Gastroesophageal sphincter (tissue), 4 donors: Measurements from ENCODE around the gene SH3BGR. TPM values are rescaled to one million over a fixed set of nuclear protein-coding genes. Genes with fewer than 3 reads are reported as not detected.

Source experiments
- ATAC-seq: fragments of 150-250 bp; one replicate; pipeline ENCODE4 v1.9.1; 2016; ENCODE audit warnings: mild to moderate bottlenecking, moderate library complexity
- H3K27ac ChIP-seq, 4 donors: fragments of 200-600 bp; sonication (generic) in 3 of 4; 1 replicate in 3 of 4; 2 replicates in 1 of 4; pipeline ENCODE4 v1.5.1; 2016 to 2019
- H3K27me3 ChIP-seq: fragments of 200-600 bp; sonication (generic); one replicate; pipeline ENCODE4 v1.5.1; 2019
- H3K36me3 ChIP-seq, 2 donors: fragments of 200-600 bp; sonication (generic); one replicate each; pipeline ENCODE4 v1.5.1; 2019; ENCODE audit warnings: control low read depth in 1 of 2
- H3K4me1 ChIP-seq, 3 donors: fragments of 200-600 bp; sonication (generic); 1 replicate in 2 of 3; 2 replicates in 1 of 3; pipeline ENCODE4 v1.5.1; 2016 to 2019; ENCODE audit warnings: control low read depth in 2 of 3
- H3K4me3 ChIP-seq, 2 donors: fragments of 200-600 bp; sonication (generic); one replicate each; pipeline ENCODE4 v1.5.1; 2019; ENCODE audit warnings: mild to moderate bottlenecking in 1 of 2, moderate library complexity in 1 of 2
- H3K9me3 ChIP-seq, 3 donors: fragments of 200-600 bp; sonication (generic); one replicate each; pipeline ENCODE4 v1.5.1; 2017 to 2019; ENCODE audit warnings: control low read depth in 2 of 3
- EP300 ChIP-seq: sonication (generic); formaldehyde crosslinking; IDR thresholded peaks from one replicate; pipeline ENCODE4 v1.6.1; 2017; ENCODE audit warnings: antibody characterized with exemption, mild to moderate bottlenecking
- POLR2A ChIP-seq, 2 donors: fragments of 450-650 bp; IDR thresholded peaks; one replicate each; pipeline ENCODE4 v1.6.1; 2017; ENCODE audit warnings: antibody characterized with exemption in 2 of 2, mild to moderate bottlenecking in 2 of 2, moderate library complexity in 1 of 2
- POLR2AphosphoS5 ChIP-seq: sonication (generic); formaldehyde crosslinking; IDR thresholded peaks from one replicate; pipeline ENCODE4 v1.6.1; 2017; ENCODE audit warnings: antibody characterized with exemption
- WGBS, 2 donors: methylation state at CpG; one replicate each; pipeline ENCODE4 v1.1.5; 2018; ENCODE audit warnings: low coverage in 1 of 2; 5-methylcytosine and 5-hydroxymethylcytosine counted together
- total RNA-seq, 4 donors: library from RNA; depleted of rRNA; stranded (reverse); fragments of >200 nt; gene quantifications; one replicate each; pipeline ENCODE4 v1.1.0, GENCODE V29; 2016
- TF ChIP-seq, protein P1 (sequence below), 4 experiments: fragments of 200-600 bp in 2 of 4; fragments of 450-650 bp in 2 of 4; sonication (generic) in 1 of 4; IDR thresholded peaks; one replicate each; pipeline ENCODE4 v1.5.1; 2017 to 2019; ENCODE audit warnings: antibody characterized with exemption in 4 of 4, mild to moderate bottlenecking in 2 of 4, moderate library complexity in 2 of 4

Gene SH3BGR
- total RNA-seq, 4 donors from 2014 or later, result 5.9 to 39.7 (median 30.5) TPM

DNA sequence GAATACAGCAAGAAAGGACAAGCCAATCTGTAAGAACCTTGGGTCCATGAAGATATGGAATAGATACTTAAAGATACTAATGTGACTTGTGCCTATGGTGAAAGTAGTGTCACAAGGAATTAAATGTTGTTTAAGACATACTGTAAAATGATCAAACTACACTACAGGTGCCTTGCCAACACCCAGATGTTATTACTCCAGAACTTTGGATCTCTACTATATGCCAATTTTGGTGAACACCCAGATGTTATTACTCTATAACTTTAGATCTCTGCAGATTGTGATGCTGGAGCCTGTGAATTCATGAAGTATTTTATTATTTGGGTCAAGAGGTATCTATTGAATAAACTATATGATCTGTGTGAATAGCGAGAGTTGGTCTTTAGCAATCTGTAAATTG lies 101.1 kb downstream of the SH3BGR start:
- Histone ChIP-seq H3K27ac (no peak overlapping the region), H3K9me3 (no peaks in the 10 kb centered on the region), H3K4me1 (no peaks in the 10 kb centered on the region), H3K36me3 (no peaks in the 10 kb centered on the region), H3K4me3 (no peak overlapping the region), H3K27me3 (no peaks in the 10 kb centered on the region)
- no peak for ATAC-seq
- 75 to 100% methylated on average over 1 of the region's 1 CpG for WGBS, 2 donors
- no peak for TF ChIP-seq EP300
- TF ChIP-seq POLR2A (IDR thresholded peaks at IDR 0.05), result no peak
- no peak for TF ChIP-seq POLR2AphosphoS5
- TF ChIP-seq, protein P1, sequence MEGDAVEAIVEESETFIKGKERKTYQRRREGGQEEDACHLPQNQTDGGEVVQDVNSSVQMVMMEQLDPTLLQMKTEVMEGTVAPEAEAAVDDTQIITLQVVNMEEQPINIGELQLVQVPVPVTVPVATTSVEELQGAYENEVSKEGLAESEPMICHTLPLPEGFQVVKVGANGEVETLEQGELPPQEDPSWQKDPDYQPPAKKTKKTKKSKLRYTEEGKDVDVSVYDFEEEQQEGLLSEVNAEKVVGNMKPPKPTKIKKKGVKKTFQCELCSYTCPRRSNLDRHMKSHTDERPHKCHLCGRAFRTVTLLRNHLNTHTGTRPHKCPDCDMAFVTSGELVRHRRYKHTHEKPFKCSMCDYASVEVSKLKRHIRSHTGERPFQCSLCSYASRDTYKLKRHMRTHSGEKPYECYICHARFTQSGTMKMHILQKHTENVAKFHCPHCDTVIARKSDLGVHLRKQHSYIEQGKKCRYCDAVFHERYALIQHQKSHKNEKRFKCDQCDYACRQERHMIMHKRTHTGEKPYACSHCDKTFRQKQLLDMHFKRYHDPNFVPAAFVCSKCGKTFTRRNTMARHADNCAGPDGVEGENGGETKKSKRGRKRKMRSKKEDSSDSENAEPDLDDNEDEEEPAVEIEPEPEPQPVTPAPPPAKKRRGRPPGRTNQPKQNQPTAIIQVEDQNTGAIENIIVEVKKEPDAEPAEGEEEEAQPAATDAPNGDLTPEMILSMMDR (IDR thresholded peaks at IDR 0.05), result no peak

DNA sequence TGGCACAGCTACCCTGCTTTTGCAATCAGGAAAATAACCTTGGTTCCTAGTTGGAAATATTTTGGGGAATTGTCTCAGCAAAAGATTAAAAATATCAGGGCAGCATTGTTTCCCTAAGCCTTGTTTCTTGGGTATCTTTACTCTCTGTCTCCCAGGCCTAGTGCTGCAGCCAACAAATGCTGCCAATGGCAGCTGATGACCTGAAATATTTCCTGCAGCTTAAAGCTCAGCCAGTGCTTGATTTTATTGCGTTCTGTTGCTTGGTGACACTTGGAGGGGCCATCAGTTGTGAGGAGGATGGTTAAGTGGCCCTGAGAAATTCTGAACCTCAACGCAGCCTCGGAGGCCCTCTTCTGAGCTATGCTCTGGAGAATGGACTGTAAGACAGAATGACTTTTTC lies 101.6 kb downstream of the SH3BGR start:
- TF ChIP-seq, protein P1 (IDR thresholded peaks at IDR 0.05), result no peak
- Histone ChIP-seq H3K4me1 (no peaks in the 10 kb centered on the region), H3K36me3 (no peaks in the 10 kb centered on the region), H3K9me3 (no peaks in the 10 kb centered on the region), H3K27me3 (no peaks in the 10 kb centered on the region), H3K4me3 (no peak overlapping the region), H3K27ac (no peak overlapping the region)
- ATAC-seq, result no peak
- WGBS, 2 donors, result 48 to 58% methylated on average over 2 to 3 of the region's 3 CpGs

DNA sequence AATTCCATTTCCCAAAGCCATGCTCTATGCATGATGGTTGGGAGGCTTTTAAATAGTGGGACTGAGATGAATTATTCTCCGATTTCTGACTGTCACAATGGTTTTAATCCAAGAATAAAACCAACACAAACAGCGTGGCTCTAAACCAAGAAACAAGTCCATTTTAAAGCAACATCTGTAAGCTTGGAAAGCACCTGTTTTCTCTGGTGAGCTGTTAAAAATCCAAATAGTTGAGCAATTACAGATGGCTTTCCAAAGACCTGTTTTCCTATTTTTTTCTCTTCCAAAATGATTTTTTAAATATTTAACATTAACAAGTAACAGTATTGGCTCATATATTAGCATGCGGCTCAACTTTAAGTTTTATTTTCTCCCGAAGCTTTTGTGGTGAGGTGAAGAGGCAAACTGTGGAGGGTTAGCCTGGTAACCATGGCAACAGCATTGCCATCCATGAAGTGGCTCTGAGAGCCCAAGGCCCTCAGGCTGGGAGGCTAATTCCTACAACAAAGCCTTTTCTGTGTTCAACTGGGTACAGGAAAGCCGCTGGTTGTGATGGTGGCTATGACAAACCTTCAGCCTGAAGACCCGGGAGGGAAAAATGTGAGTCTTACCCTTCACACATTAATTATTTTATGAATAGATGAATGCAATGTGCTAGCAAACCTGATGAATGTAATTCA lies 104.3 kb downstream of the SH3BGR start:
- WGBS, 2 donors, result 53 to 70% methylated on average over 6 of the region's 6 CpGs
- Histone ChIP-seq H3K36me3 (no peaks in the 10 kb centered on the region), H3K27ac (no peak overlapping the region), H3K9me3 (no peaks in the 10 kb centered on the region), H3K4me1 (no peaks in the 10 kb centered on the region), H3K27me3 (no peaks in the 10 kb centered on the region), H3K4me3 (no peak overlapping the region)
- no peak for ATAC-seq
- TF ChIP-seq EP300 (no peak), POLR2A (IDR thresholded peaks at IDR 0.05) (no peak), POLR2AphosphoS5 (no peak)
- TF ChIP-seq, protein P1 (IDR thresholded peaks at IDR 0.05), result no peak

DNA sequence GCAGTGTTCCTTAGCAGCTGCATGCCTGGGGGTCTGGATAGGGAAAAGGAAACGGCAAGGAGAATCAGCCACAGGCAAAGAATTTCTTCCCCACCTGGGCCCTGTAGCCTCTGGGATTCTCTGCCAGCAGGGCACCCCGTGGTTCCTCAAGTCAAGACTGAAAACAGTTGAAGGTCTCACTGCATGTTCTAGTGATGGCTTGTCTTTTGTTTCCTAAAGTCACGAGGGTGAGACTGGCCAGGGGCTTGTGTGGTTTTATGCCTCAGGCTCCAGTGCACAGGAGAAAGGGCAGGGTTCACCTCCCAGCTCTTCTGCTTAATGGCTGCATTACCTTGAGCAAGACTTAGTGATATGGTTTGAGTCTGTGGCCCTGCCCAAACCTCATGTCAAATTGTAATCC lies 107.7 kb downstream of the SH3BGR start:
- TF ChIP-seq, protein P1 (IDR thresholded peaks at IDR 0.05), result no peak
- TF ChIP-seq POLR2AphosphoS5, result no peak
- TF ChIP-seq EP300, result no peak
- ATAC-seq, result no peak
- WGBS, 2 donors, result 100% methylated on average over 3 of the region's 3 CpGs; no CpG with 5 or more reads in 1 of the 2 donors

DNA sequence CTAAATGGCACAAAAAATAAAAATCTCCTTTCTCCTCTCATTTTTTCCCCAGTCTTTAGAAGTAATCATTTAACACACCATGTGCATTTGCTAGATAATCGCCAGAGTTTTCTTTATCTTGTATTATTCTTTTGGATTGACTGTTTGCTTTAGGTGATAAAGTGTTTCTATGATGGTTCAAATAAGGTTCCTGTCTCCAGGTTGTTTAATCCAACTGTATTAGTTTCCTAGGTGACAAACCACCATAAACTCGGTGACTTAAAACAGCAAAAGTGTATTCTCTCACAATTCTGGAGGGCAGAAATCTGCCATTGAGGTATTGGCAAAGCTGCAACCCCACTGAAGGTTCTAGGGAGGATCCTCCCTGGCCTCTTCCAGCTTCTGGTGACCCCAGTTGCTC lies 109.4 kb downstream of the SH3BGR start:
- WGBS, 2 donors, result 40 to 48% methylated on average over 2 of the region's 2 CpGs
- ATAC-seq, result no peak
- no peak overlapping the region for H3K27ac ChIP-seq
- H3K4me1 ChIP-seq, result peaks cover 0 to 9% (median 0%) of the 10 kb centered on the region in 3 donors
- no peaks in the 10 kb centered on the region for H3K27me3 ChIP-seq
- no peak overlapping the region for H3K4me3 ChIP-seq
- no peak for TF ChIP-seq EP300
- TF ChIP-seq POLR2A (IDR thresholded peaks at IDR 0.05), result no peak
- TF ChIP-seq, protein P1 (IDR thresholded peaks at IDR 0.05), result no peak
- no peak for TF ChIP-seq POLR2AphosphoS5
- H3K9me3 ChIP-seq, result no peaks in the 10 kb centered on the region
- no peaks in the 10 kb centered on the region for H3K36me3 ChIP-seq

More for the DNA sequence above, 107.7 kb downstream of the SH3BGR start:
- peaks cover 0 to 3% (median 0%) of the 10 kb centered on the region in 3 donors for H3K4me1 ChIP-seq
- H3K4me3 ChIP-seq, result no peak overlapping the region
- H3K9me3 ChIP-seq, result no peaks in the 10 kb centered on the region
- no peaks in the 10 kb centered on the region for H3K27me3 ChIP-seq
- H3K36me3 ChIP-seq, result no peaks in the 10 kb centered on the region
- H3K27ac ChIP-seq, result no peak overlapping the region
